GM21737 (cell line): Measurements from ENCODE around the gene ACBD6.

Experiments
- ATAC-seq: cut with Tn5 transposase; IDR thresholded peaks from one replicate; pipeline ENCODE4 v1.9.1; 2021; ENCODE audit warnings: mild to moderate bottlenecking, moderate library complexity; ENCODE audit not compliant: unreplicated experiment

ACBD6 gene

DNA sequence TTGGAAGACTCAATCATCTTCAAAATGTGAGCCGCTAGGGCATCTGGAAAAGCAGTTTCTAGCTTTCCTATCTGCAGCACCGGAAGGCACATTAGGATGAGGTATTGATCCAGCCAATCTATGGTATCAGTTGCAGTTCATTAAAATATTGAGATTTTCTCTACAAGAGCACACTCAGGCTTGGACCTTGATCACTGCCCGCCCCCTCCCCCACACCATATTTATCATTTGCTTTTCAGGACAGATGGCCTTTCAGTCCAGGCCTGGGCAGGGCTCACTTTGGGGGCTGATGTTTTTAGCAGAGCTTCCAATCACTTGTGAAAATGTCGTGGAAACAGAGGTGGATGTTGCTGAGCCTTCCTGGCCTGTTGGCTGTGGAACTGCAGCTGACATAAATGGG is 254.8 kb downstream of the ACBD6 start:
- no peak for ATAC-seq

DNA sequence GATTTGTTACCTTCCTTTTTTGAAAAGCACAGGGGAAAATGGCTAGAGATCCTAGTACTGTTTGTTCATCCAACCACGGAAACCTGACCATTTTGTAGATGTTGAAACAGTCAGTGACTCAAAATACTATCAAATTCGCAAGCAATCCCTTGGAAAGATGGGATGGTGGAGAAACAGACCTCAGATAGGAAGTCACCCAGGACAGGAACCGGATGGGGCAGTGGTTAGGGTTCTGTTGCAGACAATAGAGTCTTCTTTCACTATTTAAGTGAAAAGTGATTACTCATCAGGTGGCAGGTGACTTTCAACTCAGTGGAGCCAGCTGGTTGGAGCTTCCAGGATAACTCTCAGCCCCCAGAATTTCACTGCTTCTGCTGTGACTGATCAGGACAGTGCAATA is 255.3 kb downstream of the ACBD6 start:
- ATAC-seq: no peak

DNA sequence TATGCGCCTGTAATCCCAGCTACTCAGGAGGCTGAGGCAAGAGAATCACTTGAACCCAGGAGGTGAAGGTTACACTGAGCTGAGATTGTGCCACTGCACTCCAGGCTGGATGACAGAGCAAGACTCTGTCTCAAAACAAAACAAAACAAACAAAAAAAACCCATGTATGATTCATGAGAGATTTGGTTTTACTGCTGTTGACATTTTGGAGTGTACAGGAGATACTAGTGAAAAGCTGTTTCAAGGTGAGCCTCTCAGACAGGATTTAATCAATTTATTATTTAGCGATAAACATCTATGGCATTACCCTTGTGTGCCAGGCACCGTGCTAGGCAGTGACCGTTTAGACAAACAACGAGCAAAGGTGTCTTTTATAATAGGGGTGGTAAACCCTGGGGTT is 255.8 kb downstream of the ACBD6 start:
- no peak for ATAC-seq

DNA sequence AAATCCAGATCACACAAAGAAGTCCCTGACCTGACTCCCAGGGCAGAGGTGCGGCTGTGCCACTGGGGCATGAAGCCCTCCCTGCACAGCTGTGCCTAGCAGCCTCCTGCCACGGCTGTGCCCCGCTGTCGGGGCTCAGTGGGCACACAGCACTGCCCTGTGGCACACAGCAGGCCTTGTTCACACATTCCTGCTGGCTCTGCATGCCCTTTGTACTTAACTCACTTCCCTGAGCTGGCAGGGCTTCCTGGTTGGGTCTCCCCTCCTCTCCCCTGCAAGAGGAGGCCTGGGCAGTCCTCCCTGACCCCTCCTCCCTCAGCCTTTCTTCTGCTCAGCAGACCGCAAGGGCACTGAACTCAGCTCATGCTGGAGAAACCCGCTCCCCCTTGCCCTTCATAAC is 257.5 kb downstream of the ACBD6 start:
- no peak for ATAC-seq

DNA sequence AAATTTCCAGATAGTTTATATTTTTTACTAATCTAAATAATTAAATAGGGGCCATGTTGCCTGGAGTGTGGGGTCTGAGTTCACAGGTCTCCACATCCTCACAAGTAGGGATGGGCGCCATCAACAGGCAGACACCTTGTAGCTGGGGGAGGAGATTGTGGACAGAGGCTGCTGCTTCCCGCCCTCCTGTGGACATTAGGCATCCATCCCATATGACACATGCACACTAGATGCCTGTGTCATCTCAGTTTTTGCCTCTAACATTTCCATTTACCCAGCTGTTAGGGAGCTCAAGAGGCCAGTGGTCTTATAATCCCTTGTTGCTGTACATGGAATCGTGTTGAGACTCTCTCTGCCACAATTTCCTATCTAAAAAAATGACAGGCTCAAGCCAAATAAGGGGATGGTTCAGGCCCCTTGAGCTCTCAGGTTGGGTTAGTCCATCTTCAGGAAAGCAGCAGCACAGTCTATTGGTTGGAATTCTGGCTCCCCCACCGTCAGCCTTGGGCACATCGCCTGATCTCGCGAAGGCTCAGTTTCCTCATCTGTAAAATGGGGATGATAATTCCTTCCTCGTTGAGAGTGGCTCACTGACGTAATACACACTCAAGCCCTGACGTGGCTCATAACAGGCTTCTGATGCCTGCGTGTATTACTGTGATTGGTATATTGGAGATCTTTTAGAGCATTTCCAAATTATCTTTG is 258.7 kb downstream of the ACBD6 start:
- ATAC-seq: no peak

DNA sequence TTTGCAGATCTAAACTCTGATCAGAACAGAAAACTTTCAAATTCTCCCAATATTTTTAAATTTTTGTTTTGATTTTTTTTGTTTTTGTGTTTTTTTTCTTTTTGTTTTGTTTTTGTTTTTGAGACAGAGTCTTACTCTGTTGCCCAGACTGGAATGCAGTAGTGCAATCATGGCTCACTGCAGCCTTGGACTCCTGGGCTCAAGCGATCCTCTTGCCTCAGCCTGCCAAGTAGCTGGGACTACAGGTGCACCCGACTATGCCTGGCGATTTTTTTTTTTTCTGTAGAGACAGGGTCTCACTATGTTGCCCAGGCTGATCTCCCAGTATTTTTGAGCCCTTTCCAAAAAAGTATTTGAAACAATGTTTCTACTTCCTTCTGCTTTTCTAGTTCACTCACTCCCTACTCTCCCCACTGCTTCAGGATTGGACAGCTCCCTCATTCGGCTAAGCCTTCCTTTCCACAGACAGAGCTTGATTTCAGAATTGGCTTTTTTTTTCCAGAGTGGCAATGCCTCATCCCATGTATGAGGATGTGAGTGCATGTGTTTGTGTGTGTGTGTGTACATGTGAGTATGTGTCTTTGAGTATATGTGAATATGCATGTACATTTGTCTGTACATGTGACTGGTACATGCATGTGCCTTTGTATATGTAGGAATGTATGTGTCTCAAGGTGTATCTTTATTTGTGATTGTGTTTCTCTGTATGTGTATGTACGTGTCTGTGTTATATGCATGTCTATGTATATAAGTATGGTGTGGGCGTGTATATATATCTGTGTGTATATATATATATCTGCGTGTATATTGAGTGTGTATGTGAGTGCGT is 260.4 kb downstream of the ACBD6 start:
- ATAC-seq: no peak

DNA sequence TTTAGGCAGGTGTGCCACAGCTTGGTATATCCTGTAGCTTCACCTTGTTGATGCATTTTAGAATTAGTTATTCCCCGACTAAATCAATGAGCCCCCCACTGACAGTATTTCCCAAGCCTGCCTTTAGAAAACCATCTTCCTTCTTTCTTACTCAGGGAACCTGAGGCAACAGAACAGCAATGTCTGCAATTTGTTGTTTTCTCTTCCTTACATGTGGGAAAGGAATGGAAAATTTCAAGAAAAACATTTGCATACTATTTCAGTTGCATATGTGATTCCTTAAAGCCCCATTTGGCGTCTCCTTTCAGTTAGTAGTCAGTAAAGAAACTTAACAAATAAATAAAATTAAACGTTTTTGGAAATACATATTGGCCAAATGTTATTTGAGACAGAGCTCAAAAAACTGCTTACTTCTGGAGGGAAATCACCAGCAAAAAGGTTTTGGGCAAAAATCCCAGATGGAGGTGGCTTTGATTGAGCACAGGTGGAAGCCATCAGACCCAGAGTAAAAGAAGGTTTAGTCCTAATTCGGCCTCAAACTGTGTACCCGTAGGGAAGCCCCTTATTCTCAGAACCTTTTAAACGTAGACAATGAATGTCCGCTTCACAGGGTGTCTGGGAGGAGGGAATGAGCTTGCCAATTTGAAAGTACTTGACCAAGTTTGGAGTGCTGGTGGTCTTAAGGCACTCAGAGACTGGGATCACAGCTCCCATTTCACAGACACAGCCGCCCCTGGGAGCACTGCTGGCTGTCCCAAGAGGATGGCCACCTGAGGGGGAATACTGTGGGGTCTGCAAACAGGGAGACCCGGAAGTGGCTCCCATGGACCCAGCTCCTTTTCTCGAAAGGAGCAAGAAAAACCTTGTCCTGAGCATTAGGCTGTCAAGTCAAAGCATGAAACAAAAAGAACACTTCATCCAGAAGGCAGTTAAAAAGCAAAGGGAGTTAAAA is 263.0 kb downstream of the ACBD6 start:
- no peak for ATAC-seq

DNA sequence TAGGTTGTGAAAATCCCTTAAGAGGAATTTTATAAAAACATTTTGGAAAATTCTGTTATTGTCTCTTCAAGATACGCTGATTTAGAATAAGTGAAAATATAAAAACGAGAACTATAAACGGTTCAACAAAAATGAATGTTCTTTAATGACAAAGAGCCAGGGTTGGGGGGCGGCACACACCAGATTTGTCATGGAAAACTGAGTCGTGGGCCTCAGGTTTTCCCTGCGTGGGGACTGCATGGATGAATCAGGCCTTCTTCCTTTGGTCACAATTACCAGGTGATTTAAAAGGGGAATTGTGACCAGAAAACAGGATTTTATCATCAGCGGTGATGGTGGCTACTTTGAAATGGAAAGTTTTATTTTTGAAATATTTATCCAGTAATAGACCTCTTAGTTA is 263.7 kb downstream of the ACBD6 start:
- no peak for ATAC-seq
